ENCODE measurements around the gene SMARCA2. TPM values are rescaled to one million over a fixed set of nuclear protein-coding genes. Genes with fewer than 3 reads are reported as not detected.

Gene SMARCA2
- total and polyA plus RNA-seq, 10 of the 15 experiments (the other 5 are each of a cell fraction or from before 2014, with no cell fraction given): 100 to 392 (median 204) TPM

DNA sequence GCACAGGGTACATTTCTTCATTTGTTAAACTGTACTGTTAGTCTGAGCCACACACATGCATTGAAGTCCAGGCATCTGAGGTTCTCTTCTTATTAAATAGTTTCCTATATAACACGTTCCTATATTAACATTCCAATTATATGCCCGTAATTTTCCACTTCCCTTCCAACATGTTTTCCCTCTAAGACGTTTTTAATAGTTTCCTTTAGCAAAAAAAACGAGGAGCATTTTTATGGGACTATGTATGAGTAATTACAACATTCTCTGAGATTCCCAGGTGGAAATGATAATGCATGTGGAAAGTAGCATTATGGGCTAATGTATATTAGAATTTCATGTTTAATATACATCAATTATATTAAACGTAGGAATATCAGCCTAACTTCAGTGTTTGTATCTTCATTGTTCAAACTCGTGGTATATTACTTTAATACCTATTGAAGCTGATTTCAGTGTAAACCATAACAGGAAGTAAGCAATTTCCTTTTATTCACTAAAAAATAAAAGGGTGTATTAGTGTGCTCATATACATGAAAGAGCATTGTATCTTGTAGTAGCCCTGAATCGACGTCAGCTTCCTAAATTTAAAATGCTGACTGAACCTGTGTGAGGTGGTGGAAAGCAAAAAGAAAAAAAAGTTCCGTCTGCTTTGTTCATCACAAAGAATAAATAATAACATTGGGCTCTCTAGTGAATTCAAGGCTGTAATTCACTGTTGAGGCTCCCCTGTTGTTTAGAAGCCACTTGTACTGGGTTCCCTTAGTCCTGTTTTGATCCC lies 11.3 kb downstream of the SMARCA2 start:
- peak overlapping the region; percentile 4; the same call in 1 of the 2 replicates for H3K27ac ChIP-seq (ENCODE audit: control insufficient read depth, insufficient read depth)
- H4K20me1 ChIP-seq (ENCODE audit: control insufficient read depth, insufficient read depth): peaks cover 16% of the 10 kb centered on the region
- intact Hi-C loops (cut with micrococcal nuclease; ENCODE audit: unreplicated experiment) (no loop called here), in situ Hi-C loops (cut with MboI) (no loop called here)
- no peak overlapping the region for H2AFZ ChIP-seq (ENCODE audit: control insufficient read depth, low read depth, low read length)
- ChIA-PET RAD21 (ENCODE audit: unreplicated experiment) (interaction anchor here (1.8 kb wide), 1 partner anchor 13 kb away, joined by 4 read pairs; no protein-coding TSS in a partner anchor), POLR2A (interaction anchor here (0.8 to 1.6 kb wide), 6 partner anchors 8 to 27 kb away, joined by 3 to 7 read pairs (median 3); partner anchors contain the start of gene SMARCA2), CTCF (interaction anchor here (0.7 to 1.9 kb wide), 7 partner anchors 9 to 79 kb away, joined by 3 to 8 read pairs (median 3); no protein-coding TSS in a partner anchor), SMC1A (ENCODE audit: uncharacterized antibody, unreplicated experiment) (interaction anchor here (0.7 to 4.7 kb wide), 8 partner anchors 9 to 122 kb away, joined by 3 to 29 read pairs (median 4); no protein-coding TSS in a partner anchor)
- DNase-seq (ENCODE audit: low read depth, low spot score) (no peak), FAIRE-seq (no peak), ATAC-seq (no peak)
- H3K36me3 ChIP-seq (ENCODE audit: control insufficient read depth in 2 of 2, insufficient read depth in 2 of 2, low read length in 1 of 2): peaks cover 6 to 29% of the 10 kb centered on the region in 2 experiments
- H3K27me3 ChIP-seq (replicated peaks in 1 of 2; ENCODE audit: control insufficient read depth in 2 of 2, insufficient read depth in 2 of 2, low read length in 1 of 2): no peaks in the 10 kb centered on the region
- no peak overlapping the region for H3K9ac ChIP-seq (ENCODE audit: control insufficient read depth, insufficient read depth, low read length)
- H3K4me3 ChIP-seq: no peak overlapping the region
- BruUV-seq (replicated peaks): no TSS peak
- peaks cover 54% of the 10 kb centered on the region for H3K4me1 ChIP-seq (ENCODE audit: control insufficient read depth, insufficient read depth, low read length)
- TF ChIP-seq MEF2B (IDR thresholded peaks at IDR 0.05; ENCODE audit: partially characterized antibody, poor library complexity, severe bottlenecking) (no peak), EGR1 (IDR thresholded peaks at IDR 0.05; ENCODE audit: borderline replicate concordance in 1 of 2, low read depth in 2 of 2, low read length in 2 of 2) (no peak), IKZF2 (IDR thresholded peaks at IDR 0.05) (no peak), MEF2A (IDR thresholded peaks at IDR 0.05; ENCODE audit: insufficient read depth, low read depth, low read length) (no peak), ZNF384 (IDR thresholded peaks at IDR 0.05; ENCODE audit: borderline replicate concordance, low read depth, low read length) (no peak), SMAD1 (IDR thresholded peaks at IDR 0.05; ENCODE audit: low read depth, partially characterized antibody) (no peak), JUNB (IDR thresholded peaks at IDR 0.05) (no peak), PAX5 (IDR thresholded peaks at IDR 0.05; ENCODE audit: borderline replicate concordance, low read depth, low read length) (no peak), NFYB (IDR thresholded peaks at IDR 0.05; ENCODE audit: insufficient read depth, low read depth, low read length) (no peak), SIX5 (IDR thresholded peaks at IDR 0.05; ENCODE audit: low read depth, low read length, severe bottlenecking) (no peak)
- TF ChIP-seq, protein P1, sequence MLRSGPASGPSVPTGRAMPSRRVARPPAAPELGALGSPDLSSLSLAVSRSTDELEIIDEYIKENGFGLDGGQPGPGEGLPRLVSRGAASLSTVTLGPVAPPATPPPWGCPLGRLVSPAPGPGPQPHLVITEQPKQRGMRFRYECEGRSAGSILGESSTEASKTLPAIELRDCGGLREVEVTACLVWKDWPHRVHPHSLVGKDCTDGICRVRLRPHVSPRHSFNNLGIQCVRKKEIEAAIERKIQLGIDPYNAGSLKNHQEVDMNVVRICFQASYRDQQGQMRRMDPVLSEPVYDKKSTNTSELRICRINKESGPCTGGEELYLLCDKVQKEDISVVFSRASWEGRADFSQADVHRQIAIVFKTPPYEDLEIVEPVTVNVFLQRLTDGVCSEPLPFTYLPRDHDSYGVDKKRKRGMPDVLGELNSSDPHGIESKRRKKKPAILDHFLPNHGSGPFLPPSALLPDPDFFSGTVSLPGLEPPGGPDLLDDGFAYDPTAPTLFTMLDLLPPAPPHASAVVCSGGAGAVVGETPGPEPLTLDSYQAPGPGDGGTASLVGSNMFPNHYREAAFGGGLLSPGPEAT (IDR thresholded peaks at IDR 0.05; ENCODE audit: low read depth): no peak
- TF ChIP-seq, protein P2, sequence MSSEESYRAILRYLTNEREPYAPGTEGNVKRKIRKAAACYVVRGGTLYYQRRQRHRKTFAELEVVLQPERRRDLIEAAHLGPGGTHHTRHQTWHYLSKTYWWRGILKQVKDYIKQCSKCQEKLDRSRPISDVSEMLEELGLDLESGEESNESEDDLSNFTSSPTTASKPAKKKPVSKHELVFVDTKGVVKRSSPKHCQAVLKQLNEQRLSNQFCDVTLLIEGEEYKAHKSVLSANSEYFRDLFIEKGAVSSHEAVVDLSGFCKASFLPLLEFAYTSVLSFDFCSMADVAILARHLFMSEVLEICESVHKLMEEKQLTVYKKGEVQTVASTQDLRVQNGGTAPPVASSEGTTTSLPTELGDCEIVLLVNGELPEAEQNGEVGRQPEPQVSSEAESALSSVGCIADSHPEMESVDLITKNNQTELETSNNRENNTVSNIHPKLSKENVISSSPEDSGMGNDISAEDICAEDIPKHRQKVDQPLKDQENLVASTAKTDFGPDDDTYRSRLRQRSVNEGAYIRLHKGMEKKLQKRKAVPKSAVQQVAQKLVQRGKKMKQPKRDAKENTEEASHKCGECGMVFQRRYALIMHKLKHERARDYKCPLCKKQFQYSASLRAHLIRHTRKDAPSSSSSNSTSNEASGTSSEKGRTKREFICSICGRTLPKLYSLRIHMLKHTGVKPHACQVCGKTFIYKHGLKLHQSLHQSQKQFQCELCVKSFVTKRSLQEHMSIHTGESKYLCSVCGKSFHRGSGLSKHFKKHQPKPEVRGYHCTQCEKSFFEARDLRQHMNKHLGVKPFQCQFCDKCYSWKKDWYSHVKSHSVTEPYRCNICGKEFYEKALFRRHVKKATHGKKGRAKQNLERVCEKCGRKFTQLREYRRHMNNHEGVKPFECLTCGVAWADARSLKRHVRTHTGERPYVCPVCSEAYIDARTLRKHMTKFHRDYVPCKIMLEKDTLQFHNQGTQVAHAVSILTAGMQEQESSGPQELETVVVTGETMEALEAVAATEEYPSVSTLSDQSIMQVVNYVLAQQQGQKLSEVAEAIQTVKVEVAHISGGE (CRISPR knock-in tag; IDR thresholded peaks at IDR 0.05): no peak
- 49% methylated on average over 9 of the region's 9 CpGs for WGBS (ENCODE audit: insufficient coverage, insufficient replicate concordance, low lambda C conversion rate, missing lambda C conversion rate)
- H3K79me2 ChIP-seq (ENCODE audit: control insufficient read depth, insufficient read depth, low read length): peaks cover 100% of the 10 kb centered on the region
- peak overlapping the region; percentile 61 for H3K4me2 ChIP-seq (ENCODE audit: control insufficient read depth, insufficient read depth)
- no peaks in the 10 kb centered on the region for H3K9me3 ChIP-seq (replicated peaks; ENCODE audit: control insufficient read depth, insufficient read depth, low read length)

Data from GM12878 (cell line).